GM18505 (cell line): Measurements from ENCODE around the gene COA7.

Experiments
- ATAC-seq: cut with Tn5 transposase; IDR thresholded peaks from one replicate; pipeline ENCODE4 v1.9.1; 2021; ENCODE audit not compliant: unreplicated experiment
- POLR2A ChIP-seq: IDR thresholded peaks from 4 replicates; pipeline ENCODE4 v1.6.1; 2011; ENCODE audit warnings: borderline replicate concordance; ENCODE audit not compliant: insufficient read depth, insufficient read length; ENCODE audit errors: extremely low read depth

The COA7 gene

GRCh38 chr1:52641307-52641706, 56.8 kb downstream of the COA7 start:
- ATAC-seq, result no peak
- no peak for TF ChIP-seq POLR2A

DNA sequence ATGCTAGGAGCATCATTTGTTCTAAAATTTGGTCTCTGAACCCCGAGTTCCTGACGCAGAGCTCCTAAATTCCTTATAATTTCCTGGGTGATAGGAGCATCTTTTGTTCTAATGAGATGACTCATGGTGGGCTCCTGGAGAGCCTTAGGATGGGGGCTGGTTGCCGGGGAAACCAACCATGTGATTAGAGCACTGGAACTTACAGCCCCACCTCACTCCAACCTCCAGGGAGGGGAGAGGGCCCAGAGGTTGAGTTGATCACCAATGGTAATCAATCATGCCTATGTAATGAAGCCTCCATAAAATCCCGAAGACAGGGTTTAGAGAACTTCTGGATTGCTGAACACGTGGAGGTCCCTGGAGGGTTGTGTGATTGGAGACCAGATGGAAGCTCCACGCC, 57.5 kb downstream of the COA7 start:
- no peak for ATAC-seq
- TF ChIP-seq POLR2A, result no peak

GRCh38 chr1:52637946-52638345, 60.2 kb downstream of the COA7 start:
- no peak for ATAC-seq
- TF ChIP-seq POLR2A, result no peak

DNA sequence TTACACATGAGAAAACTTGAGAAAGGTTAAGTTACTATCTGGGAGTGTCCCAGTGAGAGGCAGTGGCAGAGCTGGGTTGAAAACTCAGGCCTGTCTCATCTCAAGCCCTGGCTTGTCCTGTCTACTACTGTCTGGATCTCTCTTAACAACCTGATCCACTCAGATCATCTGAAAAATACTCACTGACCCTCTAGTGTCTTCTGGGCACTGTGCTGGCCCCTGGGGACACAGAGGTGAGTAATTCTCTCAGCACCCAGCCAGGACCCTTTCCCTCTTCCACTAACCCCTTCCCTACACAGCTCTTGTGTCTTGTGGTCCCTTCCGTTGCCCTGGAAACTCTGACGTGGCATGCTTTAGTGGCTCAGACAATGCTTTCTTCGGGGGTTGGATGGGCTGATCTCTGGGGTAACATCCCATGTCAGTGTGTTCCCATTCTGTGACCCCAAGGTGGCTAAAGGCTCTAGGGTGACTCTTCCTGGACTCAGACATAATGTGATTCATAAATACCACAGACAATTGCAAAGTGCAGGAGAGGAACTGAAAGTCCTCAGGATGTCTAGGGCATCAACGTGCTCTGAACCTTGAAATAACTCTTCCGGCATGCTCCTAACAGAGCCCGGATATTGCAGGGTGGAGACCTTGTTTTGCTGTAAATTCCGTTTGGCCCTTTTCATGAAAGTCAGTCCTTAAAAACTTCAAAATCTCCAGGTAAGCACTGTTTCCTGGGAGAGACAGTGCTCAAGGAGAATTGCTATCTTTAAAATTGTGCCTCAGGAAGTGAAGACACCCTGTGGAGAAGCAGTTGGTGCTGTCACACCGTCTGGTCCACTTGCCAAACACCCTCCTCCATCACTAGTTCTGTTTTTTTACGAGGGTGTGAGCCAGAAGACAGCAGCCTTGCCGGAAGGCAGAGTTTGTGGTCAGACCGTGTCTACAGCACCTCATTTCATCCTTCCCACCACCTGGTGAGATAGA, 61.1 kb downstream of the COA7 start:
- no peak for TF ChIP-seq POLR2A
- peak; percentile 70 for ATAC-seq

DNA sequence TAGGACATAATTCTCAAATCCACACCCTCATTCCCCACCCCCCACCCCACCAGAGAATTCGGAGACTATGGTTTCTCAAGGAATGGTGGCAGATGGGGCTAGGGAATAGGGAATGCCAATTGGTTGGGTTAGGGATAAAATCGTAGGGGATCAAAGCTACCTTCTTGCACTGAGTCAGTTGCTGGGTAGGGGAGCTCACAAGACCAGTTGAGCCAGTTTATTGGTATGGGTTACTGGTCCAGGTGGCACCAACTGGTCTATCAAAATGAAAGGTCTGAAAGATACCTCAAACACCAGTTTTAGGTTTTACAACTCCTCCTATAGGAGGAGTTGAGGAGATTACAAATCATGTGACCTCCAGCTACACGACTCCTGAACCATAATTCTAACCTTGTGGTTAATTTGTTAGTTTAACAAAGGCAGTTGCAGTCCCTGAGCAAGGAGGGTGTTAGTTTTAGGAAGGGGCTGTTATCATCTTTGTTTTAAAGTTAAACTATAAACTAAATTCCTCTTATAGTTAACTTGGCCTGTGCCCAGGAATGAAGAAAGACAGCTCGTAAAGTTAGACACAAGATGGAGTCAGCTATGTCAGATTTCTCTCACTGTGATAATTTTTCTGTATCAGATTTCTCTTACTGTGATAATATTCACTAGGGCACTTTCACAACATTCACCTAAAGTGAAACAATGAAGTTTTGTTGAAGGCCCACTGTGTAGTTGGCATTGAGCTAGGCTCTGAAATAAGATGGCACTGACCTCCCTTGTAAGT, 62.6 kb downstream of the COA7 start:
- no peak for TF ChIP-seq POLR2A
- no peak for ATAC-seq
